HEK293 (cell line): ENCODE results near the gene SCAMP2.

Experiments used
- CTCF ChIA-PET: fragments of 350-600 bp; formaldehyde crosslinking; extraction: SDS; loops from one replicate; lab custom pipeline; 2021; ENCODE audit warnings: antibody characterized with exemption; lab: Yijun Ruan, JAX
- POLR2A ChIA-PET: fragments of 300-600 bp; formaldehyde crosslinking; extraction: SDS; loops from one replicate; lab custom pipeline; 2020; ENCODE audit warnings: antibody characterized with exemption, inconsistent platforms; lab: Yijun Ruan, JAX
- H3K27ac ChIP-seq: fragments of 200-500 bp; sonication (Bioruptor generic); 2 replicates; pipeline ENCODE4 v1.5.1; 2014; ENCODE audit warnings: low read depth, low read length, control low read depth, inconsistent platforms; ENCODE audit errors: extremely low read depth
- H3K36me3 ChIP-seq, 2 experiments: fragments of 200-500 bp in 1 of 2; sonication (Bioruptor generic) in 1 of 2; 1 replicate in 1 of 2; 2 replicates in 1 of 2; pipeline ENCODE4 v1.5.1; 2014 to 2017; ENCODE audit warnings: inconsistent platforms in 2 of 2, low read length in 2 of 2; ENCODE audit not compliant: control insufficient read depth in 2 of 2, insufficient read depth in 1 of 2
- H3K4me1 ChIP-seq: fragments of 200-500 bp; sonication (Bioruptor generic); 2 replicates; pipeline ENCODE4 v1.5.1; 2014; ENCODE audit warnings: mild to moderate bottlenecking, low read length, inconsistent platforms; ENCODE audit not compliant: control insufficient read depth, insufficient read depth
- H3K4me3 ChIP-seq: 2 replicates; pipeline ENCODE4 v1.5.1; 2011; ENCODE audit warnings: low read depth, mild to moderate bottlenecking, control low read depth, low read length, moderate library complexity
- H3K9me3 ChIP-seq: fragments of 200-500 bp; sonication (Bioruptor generic); 2 replicates; pipeline ENCODE4 v1.5.1; 2014; ENCODE audit warnings: low read depth, low read length, inconsistent platforms; ENCODE audit not compliant: control insufficient read depth, insufficient read depth
- GFI1B ChIP-seq: fragments of 450-650 bp; formaldehyde crosslinking; IDR thresholded peaks from 2 replicates; pipeline ENCODE4 v1.5.1; 2016; ENCODE audit warnings: missing biosample characterization, missing genetic modification characterization
- HOXD13 ChIP-seq: sonication (generic); formaldehyde crosslinking; IDR thresholded peaks from 2 replicates; pipeline ENCODE4 v1.8.0; 2022; ENCODE audit warnings: missing genetic modification reagents, borderline replicate concordance
- KLF16 ChIP-seq: fragments of 450-650 bp; formaldehyde crosslinking; IDR thresholded peaks from 2 replicates; pipeline ENCODE4 v1.5.1; 2017; ENCODE audit warnings: missing biosample characterization, missing genetic modification characterization
- KLF7 ChIP-seq: fragments of 450-650 bp; formaldehyde crosslinking; IDR thresholded peaks from 2 replicates; pipeline ENCODE4 v1.5.1; 2016; ENCODE audit warnings: missing biosample characterization, missing genetic modification characterization, borderline replicate concordance
- KLF9 ChIP-seq: fragments of 450-650 bp; formaldehyde crosslinking; IDR thresholded peaks from 2 replicates; pipeline ENCODE4 v1.5.1; 2016; ENCODE audit warnings: missing biosample characterization, missing genetic modification characterization, low read depth
- OVOL3 ChIP-seq: fragments of 450-650 bp; formaldehyde crosslinking; IDR thresholded peaks from 2 replicates; pipeline ENCODE4 v1.5.1; 2016; ENCODE audit warnings: missing biosample characterization, missing genetic modification characterization
- SP7 ChIP-seq: fragments of 450-650 bp; formaldehyde crosslinking; IDR thresholded peaks from 2 replicates; pipeline ENCODE4 v1.5.1; 2016; ENCODE audit warnings: missing biosample characterization, missing genetic modification characterization
- YY1 ChIP-seq: fragments of 450-650 bp; formaldehyde crosslinking; IDR thresholded peaks from 2 replicates; pipeline ENCODE4 v1.5.1; 2018; ENCODE audit warnings: missing biosample characterization, missing genetic modification characterization
- ZBTB17 ChIP-seq: fragments of 450-650 bp; formaldehyde crosslinking; IDR thresholded peaks from 2 replicates; pipeline ENCODE4 v1.5.1; 2016; ENCODE audit warnings: missing biosample characterization, missing genetic modification characterization
- ZBTB20 ChIP-seq: fragments of 450-650 bp; formaldehyde crosslinking; IDR thresholded peaks from 2 replicates; pipeline ENCODE4 v1.5.1; 2016; ENCODE audit warnings: missing biosample characterization, missing genetic modification characterization
- ZBTB26 ChIP-seq: fragments of 450-650 bp; formaldehyde crosslinking; optimal IDR thresholded peaks from 2 replicates; pipeline ENCODE3; 2016; ENCODE audit warnings: missing biosample characterization, mild to moderate bottlenecking, missing genetic modification characterization
- ZBTB48 ChIP-seq: fragments of 450-650 bp; formaldehyde crosslinking; IDR thresholded peaks from 2 replicates; pipeline ENCODE4 v1.5.1; 2016; ENCODE audit warnings: missing biosample characterization, missing genetic modification characterization
- ZBTB8A ChIP-seq: fragments of 450-650 bp; formaldehyde crosslinking; IDR thresholded peaks from 2 replicates; pipeline ENCODE4 v1.5.1; 2016; ENCODE audit warnings: missing biosample characterization, missing genetic modification characterization
- ZFHX2 ChIP-seq: fragments of 450-650 bp; formaldehyde crosslinking; conservative IDR thresholded peaks from 2 replicates; pipeline ENCODE4 v1.5.1; 2016; ENCODE audit warnings: missing biosample characterization, missing genetic modification characterization
- ZFP69B ChIP-seq: fragments of 450-650 bp; formaldehyde crosslinking; IDR thresholded peaks from 2 replicates; pipeline ENCODE4 v1.5.1; 2016; ENCODE audit warnings: missing biosample characterization, missing genetic modification characterization
- ZNF132 ChIP-seq: fragments of 450-650 bp; formaldehyde crosslinking; IDR thresholded peaks from 2 replicates; pipeline ENCODE4 v1.5.1; 2017; ENCODE audit warnings: missing biosample characterization, missing genetic modification characterization, borderline replicate concordance
- ZNF155 ChIP-seq: fragments of 450-650 bp; formaldehyde crosslinking; IDR thresholded peaks from 2 replicates; pipeline ENCODE4 v1.5.1; 2016; ENCODE audit warnings: missing biosample characterization, missing genetic modification characterization
- ZNF341 ChIP-seq: fragments of 450-650 bp; formaldehyde crosslinking; IDR thresholded peaks from 2 replicates; pipeline ENCODE4; 2016; ENCODE audit warnings: low read depth, missing biosample characterization, missing genetic modification characterization
- ZNF350 ChIP-seq: fragments of 450-650 bp; formaldehyde crosslinking; IDR thresholded peaks from 2 replicates; pipeline ENCODE4 v1.5.0; 2017; ENCODE audit warnings: missing biosample characterization, mild to moderate bottlenecking, missing genetic modification characterization
- ZNF404 ChIP-seq: fragments of 450-650 bp; formaldehyde crosslinking; IDR thresholded peaks from 2 replicates; pipeline ENCODE4 v1.5.1; 2017; ENCODE audit warnings: missing biosample characterization, missing genetic modification characterization
- ZNF473 ChIP-seq: fragments of 450-650 bp; formaldehyde crosslinking; IDR thresholded peaks from 2 replicates; pipeline ENCODE4 v1.5.1; 2017; ENCODE audit warnings: missing biosample characterization, missing genetic modification characterization
- ZNF530 ChIP-seq: fragments of 450-650 bp; formaldehyde crosslinking; IDR thresholded peaks from 2 replicates; pipeline ENCODE4 v1.5.1; 2016; ENCODE audit warnings: low read depth, missing biosample characterization, missing genetic modification characterization
- ZNF548 ChIP-seq: fragments of 450-650 bp; formaldehyde crosslinking; IDR thresholded peaks from 2 replicates; pipeline ENCODE4 v1.5.1; 2016; ENCODE audit warnings: missing biosample characterization, missing genetic modification characterization
- ZNF561 ChIP-seq: fragments of 450-650 bp; IDR thresholded peaks from 2 replicates; pipeline ENCODE4 v1.5.1; 2018; ENCODE audit warnings: missing biosample characterization, missing genetic modification characterization, borderline replicate concordance
- ZNF596 ChIP-seq: fragments of 450-650 bp; IDR thresholded peaks from 2 replicates; pipeline ENCODE4 v1.5.0; 2018; ENCODE audit warnings: missing biosample characterization, mild to moderate bottlenecking, missing genetic modification characterization, moderate library complexity
- ZNF677 ChIP-seq: fragments of 450-650 bp; IDR thresholded peaks from 2 replicates; pipeline ENCODE4 v1.5.0; 2018; ENCODE audit warnings: missing biosample characterization, mild to moderate bottlenecking, missing genetic modification characterization, moderate library complexity
- ZSCAN30 ChIP-seq: fragments of 450-650 bp; IDR thresholded peaks from 2 replicates; pipeline ENCODE4 v1.5.1; 2018; ENCODE audit warnings: missing biosample characterization, mild to moderate bottlenecking, missing genetic modification characterization, moderate library complexity
- TF ChIP-seq, protein P1 (sequence below): fragments of 450-650 bp; formaldehyde crosslinking; IDR thresholded peaks from 2 replicates; pipeline ENCODE4 v1.5.1; 2016; ENCODE audit warnings: missing biosample characterization, missing genetic modification characterization
- TF ChIP-seq, protein P2 (sequence below): fragments of 450-650 bp; formaldehyde crosslinking; IDR thresholded peaks from 2 replicates; pipeline ENCODE4 v1.5.1; 2016; ENCODE audit warnings: missing biosample characterization, missing genetic modification characterization
- TF ChIP-seq, protein P3 (sequence below): fragments of 450-650 bp; formaldehyde crosslinking; IDR thresholded peaks from 2 replicates; pipeline ENCODE4 v1.5.1; 2016; ENCODE audit warnings: missing biosample characterization, missing genetic modification characterization

SCAMP2 gene

GRCh38 chr15:74843445-74843828 lies 29.7 kb downstream of the SCAMP2 start (continued):
- TF ChIP-seq SP7 (no peak; the same call in 1 of the 2 replicates), KLF16 (tag by site-specific recombination) (peak; percentile 5; the same call in 1 of the 2 replicates), ZNF404 (tag by site-specific recombination) (0 out of 2 replicates have a peak, but pooled peaks have one; percentile 14), ZNF350 (no peak), ZNF530 (tag by site-specific recombination) (no peak), ZFP69B (tag by site-specific recombination) (peak; percentile 11; the same call in 1 of the 2 replicates), ZNF473 (no peak), OVOL3 (tag by site-specific recombination) (no peak), ZNF155 (tag by site-specific recombination) (no peak), GFI1B (no peak), ZNF132 (tag by site-specific recombination) (no peak), ZNF548 (tag by site-specific recombination) (no peak)
- TF ChIP-seq, protein P1, sequence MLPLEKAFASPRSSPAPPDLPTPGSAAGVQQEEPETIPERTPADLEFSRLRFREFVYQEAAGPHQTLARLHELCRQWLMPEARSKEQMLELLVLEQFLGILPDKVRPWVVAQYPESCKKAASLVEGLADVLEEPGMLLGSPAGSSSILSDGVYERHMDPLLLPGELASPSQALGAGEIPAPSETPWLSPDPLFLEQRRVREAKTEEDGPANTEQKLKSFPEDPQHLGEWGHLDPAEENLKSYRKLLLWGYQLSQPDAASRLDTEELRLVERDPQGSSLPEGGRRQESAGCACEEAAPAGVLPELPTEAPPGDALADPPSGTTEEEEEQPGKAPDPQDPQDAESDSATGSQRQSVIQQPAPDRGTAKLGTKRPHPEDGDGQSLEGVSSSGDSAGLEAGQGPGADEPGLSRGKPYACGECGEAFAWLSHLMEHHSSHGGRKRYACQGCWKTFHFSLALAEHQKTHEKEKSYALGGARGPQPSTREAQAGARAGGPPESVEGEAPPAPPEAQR (tag by site-specific recombination) = no peak

- ChIA-PET POLR2A (interaction anchor here (0.5 to 2.3 kb wide), 12 partner anchors 10 to 896 kb away, joined by 3 to 12 read pairs (median 4); partner anchors contain the start of genes CSK, FAM219B and MPI), CTCF (interaction anchor here (0.6 to 4.5 kb wide), 16 partner anchors 10 to 207 kb away, joined by 3 to 29 read pairs (median 4); no protein-coding TSS in a partner anchor)
- Histone ChIP-seq H3K27ac (peak within 1 kb of the TSS; percentile 86), H3K4me3 (peak within 1 kb of the TSS; percentile 88), H3K4me1 (peaks cover 10% of the 10 kb centered on the region), H3K9me3 (no peaks in the 10 kb centered on the region), H3K36me3 (peaks cover under 1 to 54% of the 10 kb centered on the region in 2 experiments; a peak in 2 of 3 replicates)
- peak; percentile 62 for TF ChIP-seq ZNF596
- TF ChIP-seq, protein P2, sequence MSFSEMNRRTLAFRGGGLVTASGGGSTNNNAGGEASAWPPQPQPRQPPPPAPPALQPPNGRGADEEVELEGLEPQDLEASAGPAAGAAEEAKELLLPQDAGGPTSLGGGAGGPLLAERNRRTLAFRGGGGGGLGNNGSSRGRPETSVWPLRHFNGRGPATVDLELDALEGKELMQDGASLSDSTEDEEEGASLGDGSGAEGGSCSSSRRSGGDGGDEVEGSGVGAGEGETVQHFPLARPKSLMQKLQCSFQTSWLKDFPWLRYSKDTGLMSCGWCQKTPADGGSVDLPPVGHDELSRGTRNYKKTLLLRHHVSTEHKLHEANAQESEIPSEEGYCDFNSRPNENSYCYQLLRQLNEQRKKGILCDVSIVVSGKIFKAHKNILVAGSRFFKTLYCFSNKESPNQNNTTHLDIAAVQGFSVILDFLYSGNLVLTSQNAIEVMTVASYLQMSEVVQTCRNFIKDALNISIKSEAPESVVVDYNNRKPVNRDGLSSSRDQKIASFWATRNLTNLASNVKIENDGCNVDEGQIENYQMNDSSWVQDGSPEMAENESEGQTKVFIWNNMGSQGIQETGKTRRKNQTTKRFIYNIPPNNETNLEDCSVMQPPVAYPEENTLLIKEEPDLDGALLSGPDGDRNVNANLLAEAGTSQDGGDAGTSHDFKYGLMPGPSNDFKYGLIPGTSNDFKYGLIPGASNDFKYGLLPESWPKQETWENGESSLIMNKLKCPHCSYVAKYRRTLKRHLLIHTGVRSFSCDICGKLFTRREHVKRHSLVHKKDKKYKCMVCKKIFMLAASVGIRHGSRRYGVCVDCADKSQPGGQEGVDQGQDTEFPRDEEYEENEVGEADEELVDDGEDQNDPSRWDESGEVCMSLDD (tag by site-specific recombination) = peak; percentile 86
- TF ChIP-seq HOXD13 (CRISPR knock-in tag) = no peak
- peak; percentile 11; the same call in 1 of the 2 replicates for TF ChIP-seq YY1 (tag by site-specific recombination)
- TF ChIP-seq ZBTB8A (tag by site-specific recombination) = peak; percentile 99
- TF ChIP-seq ZSCAN30 = peak; percentile 90
- peak; percentile 100 for TF ChIP-seq ZFHX2
- TF ChIP-seq, protein P3, sequence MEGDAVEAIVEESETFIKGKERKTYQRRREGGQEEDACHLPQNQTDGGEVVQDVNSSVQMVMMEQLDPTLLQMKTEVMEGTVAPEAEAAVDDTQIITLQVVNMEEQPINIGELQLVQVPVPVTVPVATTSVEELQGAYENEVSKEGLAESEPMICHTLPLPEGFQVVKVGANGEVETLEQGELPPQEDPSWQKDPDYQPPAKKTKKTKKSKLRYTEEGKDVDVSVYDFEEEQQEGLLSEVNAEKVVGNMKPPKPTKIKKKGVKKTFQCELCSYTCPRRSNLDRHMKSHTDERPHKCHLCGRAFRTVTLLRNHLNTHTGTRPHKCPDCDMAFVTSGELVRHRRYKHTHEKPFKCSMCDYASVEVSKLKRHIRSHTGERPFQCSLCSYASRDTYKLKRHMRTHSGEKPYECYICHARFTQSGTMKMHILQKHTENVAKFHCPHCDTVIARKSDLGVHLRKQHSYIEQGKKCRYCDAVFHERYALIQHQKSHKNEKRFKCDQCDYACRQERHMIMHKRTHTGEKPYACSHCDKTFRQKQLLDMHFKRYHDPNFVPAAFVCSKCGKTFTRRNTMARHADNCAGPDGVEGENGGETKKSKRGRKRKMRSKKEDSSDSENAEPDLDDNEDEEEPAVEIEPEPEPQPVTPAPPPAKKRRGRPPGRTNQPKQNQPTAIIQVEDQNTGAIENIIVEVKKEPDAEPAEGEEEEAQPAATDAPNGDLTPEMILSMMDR = peak; percentile 99
- peak; percentile 70 for TF ChIP-seq ZBTB20 (tag by site-specific recombination)
- peak; percentile 56; the same call in 1 of the 2 replicates for TF ChIP-seq ZNF677 (tag by site-specific recombination)
- peak; percentile 26 for TF ChIP-seq ZBTB17 (tag by site-specific recombination)
- TF ChIP-seq KLF7 (tag by site-specific recombination) = peak; percentile 44; the same call in 1 of the 2 replicates
- peak; percentile 91; the same call in 1 of the 2 replicates for TF ChIP-seq ZNF561
- peak; percentile 93 for TF ChIP-seq ZNF341 (tag by site-specific recombination)
- TF ChIP-seq ZBTB48 (tag by site-specific recombination) = peak; percentile 37; the same call in 1 of the 2 replicates
- peak; percentile 99 for TF ChIP-seq ZBTB26 (tag by site-specific recombination)
- TF ChIP-seq KLF9 (tag by site-specific recombination) = peak; percentile 36; the same call in 1 of the 2 replicates
Observed at GRCh38 chr15:74842581-74843444, 30.4 kb downstream of the SCAMP2 start, which contains the start of gene ULK3. Gene ULK3, minus strand, starts transcription at chr15:74843156. Its CDS starts 51 bp downstream, at chr15:74843105.
